ENCODE data around the gene STARD4.

The STARD4 gene

DNA sequence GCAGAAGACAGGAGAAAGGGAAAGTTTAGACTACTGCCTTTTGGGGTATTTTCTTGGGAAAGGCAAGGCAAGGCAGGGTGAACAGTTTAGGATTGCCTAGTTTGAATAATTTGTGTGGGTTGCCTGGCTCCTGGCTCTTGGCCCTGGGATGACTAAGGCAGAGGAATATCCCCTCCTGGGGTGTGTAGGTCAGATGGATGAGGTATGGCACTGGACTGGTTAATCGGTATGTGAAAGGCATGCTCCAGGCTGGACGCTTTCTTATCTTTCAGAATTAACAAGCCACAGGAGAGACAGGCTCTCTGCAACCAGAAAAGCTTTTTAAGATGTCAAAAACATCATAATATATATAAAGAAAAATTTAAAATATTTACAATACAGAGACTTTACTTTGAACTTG lies 58.6 kb downstream of the STARD4 start:
- no peaks in the 10 kb centered on the region for H3K27me3 ChIP-seq (replicated peaks; ENCODE audit: control insufficient read depth, insufficient read depth, low read length)
- H3K36me3 ChIP-seq (ENCODE audit: control insufficient read depth, insufficient read depth, low read length), result peaks cover 2% of the 10 kb centered on the region; the same call in 1 of the 2 replicates
- no peak overlapping the region for H3K4me3 ChIP-seq (replicated peaks; ENCODE audit: low read depth, low read length)
- TF ChIP-seq, protein P1, sequence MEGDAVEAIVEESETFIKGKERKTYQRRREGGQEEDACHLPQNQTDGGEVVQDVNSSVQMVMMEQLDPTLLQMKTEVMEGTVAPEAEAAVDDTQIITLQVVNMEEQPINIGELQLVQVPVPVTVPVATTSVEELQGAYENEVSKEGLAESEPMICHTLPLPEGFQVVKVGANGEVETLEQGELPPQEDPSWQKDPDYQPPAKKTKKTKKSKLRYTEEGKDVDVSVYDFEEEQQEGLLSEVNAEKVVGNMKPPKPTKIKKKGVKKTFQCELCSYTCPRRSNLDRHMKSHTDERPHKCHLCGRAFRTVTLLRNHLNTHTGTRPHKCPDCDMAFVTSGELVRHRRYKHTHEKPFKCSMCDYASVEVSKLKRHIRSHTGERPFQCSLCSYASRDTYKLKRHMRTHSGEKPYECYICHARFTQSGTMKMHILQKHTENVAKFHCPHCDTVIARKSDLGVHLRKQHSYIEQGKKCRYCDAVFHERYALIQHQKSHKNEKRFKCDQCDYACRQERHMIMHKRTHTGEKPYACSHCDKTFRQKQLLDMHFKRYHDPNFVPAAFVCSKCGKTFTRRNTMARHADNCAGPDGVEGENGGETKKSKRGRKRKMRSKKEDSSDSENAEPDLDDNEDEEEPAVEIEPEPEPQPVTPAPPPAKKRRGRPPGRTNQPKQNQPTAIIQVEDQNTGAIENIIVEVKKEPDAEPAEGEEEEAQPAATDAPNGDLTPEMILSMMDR (IDR thresholded peaks at IDR 0.05; ENCODE audit: insufficient read depth, low read length, poor library complexity, severe bottlenecking), result no peak
- no peak for DNase-seq (ENCODE audit: extremely low read depth, insufficient read length)

DNA sequence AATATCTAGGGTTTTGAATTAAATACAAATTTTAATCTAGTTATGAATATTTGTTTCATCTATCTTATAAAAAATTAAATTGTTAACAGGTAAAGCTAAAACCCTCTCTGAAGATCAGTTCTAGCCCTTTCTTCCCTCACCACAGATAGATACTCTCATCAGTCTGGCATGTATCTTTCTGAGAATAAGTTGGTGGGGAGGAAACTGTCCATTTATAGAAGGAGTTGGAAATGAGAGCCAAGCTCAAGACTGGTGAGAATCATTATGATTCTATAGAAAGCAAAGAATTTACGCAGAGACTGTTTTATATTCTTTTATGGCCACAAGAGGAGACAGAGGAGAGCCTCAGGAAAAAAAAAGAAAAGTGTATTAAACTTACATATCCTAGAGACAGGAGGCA lies 59.0 kb downstream of the STARD4 start:
- Histone ChIP-seq H3K27me3 (replicated peaks; ENCODE audit: control insufficient read depth, insufficient read depth, low read length) (no peaks in the 10 kb centered on the region), H3K4me3 (replicated peaks; ENCODE audit: low read depth, low read length) (no peak overlapping the region), H3K36me3 (ENCODE audit: control insufficient read depth, insufficient read depth, low read length) (peaks cover 2% of the 10 kb centered on the region; the same call in 1 of the 2 replicates)
- no peak for DNase-seq (ENCODE audit: extremely low read depth, insufficient read length)
- TF ChIP-seq, protein P1 (IDR thresholded peaks at IDR 0.05; ENCODE audit: insufficient read depth, low read length, poor library complexity, severe bottlenecking), result no peak

DNA sequence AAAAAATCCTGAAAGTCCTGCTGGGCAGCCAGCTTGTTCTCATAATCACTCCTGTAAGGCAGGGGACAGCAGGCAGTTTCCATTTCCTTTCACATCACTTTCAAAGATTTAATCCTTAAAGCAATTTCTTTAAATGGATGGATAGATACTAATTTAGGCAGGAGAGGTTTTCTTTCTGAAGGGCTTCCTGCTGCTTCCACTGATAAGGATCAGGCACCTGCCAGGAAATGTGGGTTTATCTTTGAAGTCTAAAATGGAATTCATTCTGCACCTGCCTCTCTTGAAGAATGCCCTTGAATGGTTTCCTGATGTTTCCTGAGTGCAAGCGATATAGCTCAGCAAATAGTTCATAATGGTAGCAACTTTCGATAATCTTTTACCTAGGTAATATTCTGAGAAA lies 64.5 kb downstream of the STARD4 start:
- H3K4me3 ChIP-seq (replicated peaks; ENCODE audit: low read depth, low read length), result no peak overlapping the region
- H3K27me3 ChIP-seq (replicated peaks; ENCODE audit: control insufficient read depth, insufficient read depth, low read length), result no peaks in the 10 kb centered on the region
- TF ChIP-seq, protein P1 (IDR thresholded peaks at IDR 0.05; ENCODE audit: insufficient read depth, low read length, poor library complexity, severe bottlenecking), result no peak
- DNase-seq (ENCODE audit: extremely low read depth, insufficient read length), result no peak
- peaks cover 2% of the 10 kb centered on the region; the same call in 1 of the 2 replicates for H3K36me3 ChIP-seq (ENCODE audit: control insufficient read depth, insufficient read depth, low read length)

DNA sequence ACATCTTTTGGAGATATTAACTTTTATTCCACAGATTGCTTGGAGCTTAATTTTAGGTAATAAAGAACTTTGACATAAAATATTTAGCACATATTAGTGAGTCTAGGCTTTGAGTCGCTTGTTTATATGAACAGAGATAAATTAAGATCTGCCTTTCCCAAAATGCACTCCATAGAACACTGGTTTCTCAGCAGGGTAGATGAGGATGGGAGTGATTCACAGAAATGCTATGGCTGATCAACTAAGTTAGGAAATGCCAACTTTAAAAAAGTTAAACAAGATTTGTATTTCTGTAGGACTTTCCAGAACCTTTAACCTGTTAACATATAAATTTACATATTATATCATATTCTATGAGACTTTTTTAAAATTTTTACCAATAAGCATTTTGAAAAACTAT lies 65.2 kb downstream of the STARD4 start:
- Histone ChIP-seq H3K4me3 (replicated peaks; ENCODE audit: low read depth, low read length) (no peak overlapping the region), H3K27me3 (replicated peaks; ENCODE audit: control insufficient read depth, insufficient read depth, low read length) (no peaks in the 10 kb centered on the region), H3K36me3 (ENCODE audit: control insufficient read depth, insufficient read depth, low read length) (peaks cover 2% of the 10 kb centered on the region; the same call in 1 of the 2 replicates)
- TF ChIP-seq, protein P1 (IDR thresholded peaks at IDR 0.05; ENCODE audit: insufficient read depth, low read length, poor library complexity, severe bottlenecking), result no peak
- DNase-seq (ENCODE audit: extremely low read depth, insufficient read length), result no peak

Measured in GM06990 (cell line).